H1 (cell line): ENCODE data around the gene TEX54. TPM values are rescaled to one million over a fixed set of nuclear protein-coding genes. Genes with fewer than 3 reads are reported as not detected.

Experiments used
- CTCF ChIA-PET: fragments of 300-600 bp; sonication (Branson Sonifier 250); formaldehyde crosslinking; loops from one replicate; lab custom pipeline; 2021; ENCODE audit not compliant: partially characterized antibody; lab: Charles Lee
- POLR2A ChIA-PET: fragments of 300-600 bp; sonication (Branson Sonifier 250); formaldehyde crosslinking; loops from one replicate; lab custom pipeline; 2021; ENCODE audit warnings: inconsistent platforms; ENCODE audit not compliant: partially characterized antibody; lab: Charles Lee
- DNase-seq, 2 experiments: peaks; one replicate each; pipeline versions ENCODE4 v3.0.0 to v3.0.0-alpha.2; 2010 to 2022; ENCODE audit warnings: low spot score in 2 of 2, low read depth in 1 of 2, mixed read lengths in 1 of 2
- FAIRE-seq: peaks from 2 replicates; lab custom pipeline; 2011; peaks lifted over from hg19 to GRCh38; lab: Jason Lieb, UNC
- H2AFZ ChIP-seq: 2 replicates; pipeline ENCODE4 v1.8.1; 2012; ENCODE audit warnings: low read length, inconsistent platforms
- H2AK5ac ChIP-seq: 2 replicates; pipeline ENCODE4 v1.6.1; 2013; ENCODE audit warnings: low read depth, low read length
- H2BK120ac ChIP-seq: replicated peaks from 2 replicates; pipeline ENCODE3; 2013; ENCODE audit warnings: low read depth, low read length, inconsistent platforms
- H2BK12ac ChIP-seq: 2 replicates; pipeline ENCODE4 v1.6.1; 2013; ENCODE audit warnings: low read depth, low read length
- H2BK15ac ChIP-seq: 2 replicates; pipeline ENCODE4 v1.6.1; 2013; ENCODE audit warnings: low read length
- H2BK20ac ChIP-seq: 2 replicates; pipeline ENCODE4 v1.6.1; 2013; ENCODE audit warnings: low read length
- H2BK5ac ChIP-seq: 2 replicates; pipeline ENCODE4 v1.6.1; 2013; ENCODE audit warnings: low read depth, low read length
- H3K14ac ChIP-seq: 2 replicates; pipeline ENCODE4 v1.6.1; 2013; ENCODE audit warnings: inconsistent platforms; ENCODE audit not compliant: insufficient read length
- H3K18ac ChIP-seq: 2 replicates; pipeline ENCODE4 v1.6.1; 2013; ENCODE audit warnings: low read length; ENCODE audit errors: extremely low read depth
- H3K23ac ChIP-seq: 2 replicates; pipeline ENCODE4 v1.6.1; 2013; ENCODE audit warnings: inconsistent platforms; ENCODE audit not compliant: insufficient read length
- H3K23me2 ChIP-seq: 2 replicates; pipeline ENCODE4 v1.6.1; 2013; ENCODE audit warnings: low read depth, low read length
- H3K27ac ChIP-seq: 2 replicates; pipeline ENCODE4 v1.6.1; 2011; ENCODE audit warnings: low read depth, low read length, inconsistent platforms
- H3K27me3 ChIP-seq, 4 experiments: replicated peaks in 1 of 4; 1 replicate in 1 of 4; 2 replicates in 3 of 4; pipeline versions ENCODE4 v1.6.1 to v1.8.1; 2011 to 2013; ENCODE audit warnings: low read length in 3 of 4, mild to moderate bottlenecking in 3 of 4, inconsistent platforms in 2 of 4, mixed read lengths in 2 of 4, moderate library complexity in 1 of 4; ENCODE audit not compliant: control insufficient read depth in 3 of 4, insufficient read depth in 3 of 4; ENCODE audit errors: extremely low read depth in 1 of 4
- H3K36me3 ChIP-seq, 4 experiments: 2 replicates each; pipeline versions ENCODE4 v1.6.1 to v1.8.1; 2011 to 2013; ENCODE audit warnings: mild to moderate bottlenecking in 4 of 4, low read length in 3 of 4, moderate library complexity in 2 of 4, control low read depth in 1 of 4, inconsistent platforms in 1 of 4; ENCODE audit not compliant: insufficient read depth in 4 of 4, control insufficient read depth in 2 of 4
- H3K4ac ChIP-seq: replicated peaks from 2 replicates; pipeline ENCODE3; 2013; ENCODE audit warnings: low read length, low read depth, mixed read lengths, inconsistent platforms; ENCODE audit not compliant: insufficient read length
- H3K4me1 ChIP-seq, 4 experiments: replicated peaks in 1 of 4; 1 replicate in 1 of 4; 2 replicates in 3 of 4; pipeline versions ENCODE4 v1.6.1 to v1.8.1; 2011 to 2013; ENCODE audit warnings: low read length in 3 of 4, inconsistent platforms in 2 of 4, mixed read lengths in 1 of 4; ENCODE audit not compliant: insufficient read depth in 4 of 4, control insufficient read depth in 3 of 4
- H3K4me2 ChIP-seq, 2 experiments: 2 replicates each; pipeline versions ENCODE4 v1.6.1 to v1.8.1; 2011 to 2013; ENCODE audit warnings: low read depth in 2 of 2, low read length in 2 of 2, control low read depth in 1 of 2, inconsistent platforms in 1 of 2, mild to moderate bottlenecking in 1 of 2; ENCODE audit not compliant: insufficient read depth in 1 of 2
- H3K4me3 ChIP-seq, 4 experiments: fragments of 200-600, 300-600 bp in 1 of 4; sonication (generic), shearing (Covaris generic), sonication (Bioruptor Twin) in 1 of 4; 2 replicates each; pipeline versions ENCODE4 v1.5.1 to v1.8.1; 2011 to 2016; ENCODE audit warnings: low read length in 4 of 4, low read depth in 3 of 4, control low read depth in 2 of 4, inconsistent platforms in 2 of 4, mild to moderate bottlenecking in 2 of 4, mixed read lengths in 1 of 4, moderate library complexity in 1 of 4; ENCODE audit not compliant: insufficient read depth in 2 of 4; ENCODE audit errors: extremely low read depth in 1 of 4
- H3K56ac ChIP-seq: replicated peaks from 2 replicates; pipeline ENCODE3; 2013; ENCODE audit warnings: low read depth, mild to moderate bottlenecking, mixed read lengths, low read length, inconsistent platforms; ENCODE audit not compliant: insufficient read length
- H3K79me1 ChIP-seq: 2 replicates; pipeline ENCODE4 v1.6.1; 2013; ENCODE audit warnings: low read depth, low read length, control low read depth
- H3K79me2 ChIP-seq, 2 experiments: 2 replicates each; pipeline versions ENCODE4 v1.6.1 to v1.8.1; 2012 to 2013; ENCODE audit warnings: low read length in 2 of 2, mild to moderate bottlenecking in 2 of 2, inconsistent platforms in 1 of 2; ENCODE audit not compliant: insufficient read depth in 2 of 2, control insufficient read depth in 1 of 2
- H3K9ac ChIP-seq, 4 experiments: replicated peaks in 1 of 4; 1 replicate in 1 of 4; 2 replicates in 3 of 4; pipeline versions ENCODE4 v1.6.1 to v1.8.1; 2011 to 2013; ENCODE audit warnings: low read depth in 3 of 4, low read length in 3 of 4, control low read depth in 2 of 4, mild to moderate bottlenecking in 2 of 4, moderate library complexity in 2 of 4, inconsistent platforms in 1 of 4; ENCODE audit errors: extremely low read depth in 1 of 4
- H3K9me3 ChIP-seq, 2 experiments: 2 replicates each; pipeline versions ENCODE4 v1.6.1 to v1.8.1; 2012 to 2013; ENCODE audit warnings: mild to moderate bottlenecking in 2 of 2, moderate library complexity in 2 of 2, control low read depth in 1 of 2, inconsistent platforms in 1 of 2, low read depth in 1 of 2, low read length in 1 of 2, mixed read lengths in 1 of 2; ENCODE audit not compliant: insufficient read depth in 2 of 2
- H4K20me1 ChIP-seq, 2 experiments: replicated peaks in 1 of 2; 2 replicates each; pipeline versions ENCODE3 to v1.8.1; 2011 to 2013; ENCODE audit warnings: inconsistent platforms in 2 of 2, low read length in 2 of 2, mild to moderate bottlenecking in 1 of 2; ENCODE audit not compliant: insufficient read depth in 2 of 2, control insufficient read depth in 1 of 2
- H4K5ac ChIP-seq: 2 replicates; pipeline ENCODE4 v1.6.1; 2013; ENCODE audit warnings: low read length, low read depth, mixed read lengths, inconsistent platforms; ENCODE audit not compliant: insufficient read length
- H4K8ac ChIP-seq: 2 replicates; pipeline ENCODE4 v1.8.0; 2013; ENCODE audit warnings: mild to moderate bottlenecking, moderate library complexity, low read length, inconsistent platforms; ENCODE audit not compliant: insufficient read depth; ENCODE audit errors: extremely low read depth
- H4K91ac ChIP-seq: replicated peaks from 2 replicates; pipeline ENCODE3; 2013; ENCODE audit warnings: low read length, mixed read lengths, inconsistent platforms; ENCODE audit not compliant: insufficient read length
- CBX8 ChIP-seq: fragments of 300-800, 300-1000 bp; sonication (generic); IDR thresholded peaks from 2 replicates; pipeline ENCODE4 v1.7.1; 2016; ENCODE audit warnings: low read depth, low read length, borderline replicate concordance
- EZH2 ChIP-seq: fragments of 200-600 bp; sonication (generic); IDR thresholded peaks from 2 replicates; pipeline ENCODE4 v1.7.1; 2012; ENCODE audit warnings: low read depth, mild to moderate bottlenecking, moderate library complexity, low read length, inconsistent platforms; ENCODE audit not compliant: severe bottlenecking
- NRF1 ChIP-seq: IDR thresholded peaks from 2 replicates; pipeline ENCODE4 v1.6.1; 2011; ENCODE audit warnings: mild to moderate bottlenecking, low read depth, low read length, improper control_type of control experiment
- POLR2A ChIP-seq, 2 experiments: IDR thresholded peaks; 1 replicate in 1 of 2; 2 replicates in 1 of 2; pipeline ENCODE4 v1.6.1; 2011; ENCODE audit warnings: low read depth in 2 of 2, low read length in 2 of 2, mild to moderate bottlenecking in 2 of 2; ENCODE audit errors: control extremely low read depth in 1 of 2
- RAD21 ChIP-seq, 2 experiments: IDR thresholded peaks in 1 of 2; conservative IDR thresholded peaks in 1 of 2; 2 replicates each; pipeline ENCODE4 v1.6.1; 2011; ENCODE audit warnings: low read depth in 2 of 2, low read length in 2 of 2, improper control_type of control experiment in 1 of 2, inconsistent platforms in 1 of 2, mild to moderate bottlenecking in 1 of 2, moderate library complexity in 1 of 2
- RBBP5 ChIP-seq: IDR thresholded peaks from 2 replicates; pipeline ENCODE4 v1.7.1; 2012; ENCODE audit warnings: low read depth, mild to moderate bottlenecking, inconsistent platforms, low read length, moderate library complexity, borderline replicate concordance
- SP1 ChIP-seq: IDR thresholded peaks from 2 replicates; pipeline ENCODE4 v1.6.1; 2011; ENCODE audit warnings: low read depth, low read length
- SRF ChIP-seq: IDR thresholded peaks from 2 replicates; pipeline ENCODE4 v1.6.1; 2011; ENCODE audit warnings: mild to moderate bottlenecking, low read depth, low read length, moderate library complexity
- YY1 ChIP-seq: IDR thresholded peaks from 2 replicates; pipeline ENCODE4 v1.6.1; 2011; ENCODE audit warnings: low read depth, mild to moderate bottlenecking, low read length
- ZNF274 ChIP-seq: IDR thresholded peaks from 2 replicates; pipeline ENCODE4 v1.7.0; 2012; ENCODE audit warnings: low read length, borderline replicate concordance; ENCODE audit errors: extremely low read depth
- WGBS, 2 experiments: shearing (Covaris generic) in 1 of 2; methylation state at CpG; one replicate each; pipeline versions ENCODE4 v1.1.6 to v1.1.7; 2013 to 2015; ENCODE audit warnings: low lambda C conversion rate in 2 of 2, mixed read lengths in 2 of 2, inconsistent platforms in 1 of 2, low coverage in 1 of 2, missing lambda C conversion rate in 1 of 2; ENCODE audit not compliant: insufficient replicate concordance in 2 of 2, insufficient coverage in 1 of 2, insufficient read length in 1 of 2; ENCODE audit errors: extremely low coverage in 1 of 2, missing lambda C conversion rate in 1 of 2; 5-methylcytosine and 5-hydroxymethylcytosine counted together
- polyA plus RNA-seq, 7 experiments: library from polyadenylated mRNA; depleted of rRNA in 3 of 7; stranded (reverse) in 5 of 7; unstranded in 2 of 7; fragments of >200 nt in 5 of 7; fragments of 200-250 nt in 2 of 7; gene quantifications; 1 replicate in 5 of 7; 2 replicates in 1 of 7; 4 replicates in 1 of 7; pipeline versions ENCODE4 v1.2.1 to v1.2.3, GENCODE V29; 2011 to 2013; ENCODE audit warnings: missing spikeins in 2 of 7, mixed read lengths in 2 of 7
- total RNA-seq: library from RNA; stranded (reverse); fragmentation: NEBNext Ultra II Directional; extraction: Animal tissue kit (Norgen Biotek cat#: 25700); gene quantifications from 2 replicates; pipeline ENCODE4 v1.2.1, GENCODE V29; 2021
- TF ChIP-seq, protein P1 (sequence below): IDR thresholded peaks from 2 replicates; pipeline ENCODE4 v1.6.1; 2012; ENCODE audit warnings: inconsistent platforms

Gene TEX54
- total and polyA plus RNA-seq, 2 of the 8 experiments (the other 6 are each of a cell fraction or from before 2014, with no cell fraction given), result 1.2 TPM; not detected in 1

DNA sequence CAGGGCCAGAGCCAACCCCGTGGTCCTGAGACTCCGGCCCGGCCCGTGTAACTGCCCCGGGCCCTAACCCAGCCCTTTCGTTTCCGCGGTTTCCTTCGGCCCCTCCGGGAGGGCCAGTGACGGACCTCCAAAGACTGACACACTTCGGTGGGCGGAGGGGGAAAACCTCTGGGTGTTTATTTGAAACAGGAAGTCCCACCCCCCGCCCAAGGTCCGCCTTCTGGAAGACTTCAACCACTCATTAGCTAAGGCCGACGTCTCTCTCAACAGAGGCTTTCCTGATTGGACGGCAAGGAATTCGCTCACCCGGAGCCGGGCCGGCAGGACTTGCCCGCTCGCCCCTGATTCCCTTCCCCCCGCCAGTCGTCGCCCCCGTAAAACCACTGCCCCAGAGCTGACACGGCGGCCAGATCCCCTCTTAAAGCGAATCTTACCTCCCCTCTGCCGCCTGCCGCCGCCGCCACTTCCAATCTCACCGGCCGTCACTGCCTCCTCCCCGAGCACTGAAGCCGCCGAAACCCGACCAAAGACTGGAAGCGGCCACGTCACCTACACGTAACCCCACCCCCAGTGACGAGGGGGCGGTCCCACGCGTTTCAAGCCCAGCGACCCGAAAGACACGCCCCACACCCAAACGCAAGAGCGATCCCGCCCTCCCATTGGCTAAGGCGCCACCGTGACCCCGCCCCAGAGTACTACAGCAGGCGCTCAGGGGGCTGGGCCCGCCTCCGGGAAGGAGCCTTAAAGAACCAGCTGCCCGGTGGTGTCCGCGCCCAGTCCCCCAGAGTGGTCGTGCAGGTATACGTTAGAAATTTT is 913 bp downstream of the TEX54 start, which contains the start of gene STX5:
Gene STX5 (minus strand): TSS at position 532 of the 816 bp plus-strand sequence. CDS start 808 bp downstream, outside the sequence.
- Histone ChIP-seq H2BK120ac (no peak within 1 kb of the TSS), H3K14ac (no peak within 1 kb of the TSS), H3K23ac (no peak within 1 kb of the TSS), H2BK5ac (peak within 1 kb of the TSS; percentile 84; the same call in 1 of the 2 replicates), H3K4ac (no peak within 1 kb of the TSS), H3K79me1 (peaks cover 10% of the 10 kb centered on the region), H4K8ac (peak within 1 kb of the TSS; percentile 99), H2BK12ac (no peak within 1 kb of the TSS), H4K5ac (peak within 1 kb of the TSS; percentile 75), H3K27ac (peak within 1 kb of the TSS; percentile 95), H3K4me3 (peak within 1 kb of the TSS; percentile 76 to 94 (median 92)), H3K56ac (peak within 1 kb of the TSS; percentile 65), H2AFZ (peak within 1 kb of the TSS; percentile 21; the same call in 1 of the 2 replicates), H3K23me2 (peaks cover 7% of the 10 kb centered on the region), H3K27me3 (no peaks in the 10 kb centered on the region), H3K18ac (peak within 1 kb of the TSS; percentile 90), H2AK5ac (no peak within 1 kb of the TSS), H2BK15ac (no peak within 1 kb of the TSS), H3K9me3 (no peaks in the 10 kb centered on the region), H4K20me1 (peaks cover 5 to 11% of the 10 kb centered on the region in 2 experiments), H4K91ac (peak within 1 kb of the TSS; percentile 59), H3K9ac (peak within 1 kb of the TSS; percentile 88 to 92 (median 90)), H3K4me1 (peaks cover 0 to 17% (median 2%) of the 10 kb centered on the region in 4 experiments; a peak in 2 of 7 replicates), H3K36me3 (peaks cover 24 to 39% (median 37%) of the 10 kb centered on the region in 4 experiments), H3K4me2 (peak within 1 kb of the TSS; percentile 88 to 97), H2BK20ac (no peak within 1 kb of the TSS), H3K79me2 (peaks cover 7 to 25% of the 10 kb centered on the region in 2 experiments; a peak in 3 of 4 replicates)
- CTCF ChIA-PET, result interaction anchor here (0.6 to 1.4 kb wide), 5 partner anchors 9 to 56 kb away, joined by 4 to 7 read pairs (median 5); no protein-coding TSS in a partner anchor
- WGBS, 2 experiments, result 1% methylated on average over 57 of the region's 65 CpGs; no CpG with 5 or more reads in 1 of the 2 experiments
- FAIRE-seq (peak; percentile 32), DNase-seq (peak; percentile 96 to 99)
- POLR2A ChIA-PET, result interaction anchor here (0.6 to 13.8 kb wide), 44 partner anchors 9 to 1808 kb away, joined by 3 to 398 read pairs (median 5); partner anchors contain the start of genes BSCL2, C11orf98, CSKMT and EEF1G
- TF ChIP-seq NRF1, result no peak
- peak; percentile 53 to 96; a peak in 2 of 3 replicates for TF ChIP-seq POLR2A (IDR thresholded peaks at IDR 0.05; ENCODE audit: control extremely low read depth in 1 of 2, low read depth in 2 of 2, low read length in 2 of 2)
- TF ChIP-seq CBX8, result no peak
- TF ChIP-seq EZH2, result no peak
- TF ChIP-seq RBBP5, result 0 out of 2 replicates have a peak, but pooled peaks have one; percentile 28
- TF ChIP-seq SRF, result no peak
- TF ChIP-seq RAD21 (IDR thresholded peaks at IDR 0.05 in 1 of 2, conservative IDR thresholded peaks at IDR 0.05 in 1 of 2; ENCODE audit: low read depth in 2 of 2, low read length in 2 of 2), result no peak
- TF ChIP-seq SP1, result peak; percentile 98
- TF ChIP-seq YY1, result no peak
- no peak for TF ChIP-seq ZNF274
- TF ChIP-seq, protein P1, sequence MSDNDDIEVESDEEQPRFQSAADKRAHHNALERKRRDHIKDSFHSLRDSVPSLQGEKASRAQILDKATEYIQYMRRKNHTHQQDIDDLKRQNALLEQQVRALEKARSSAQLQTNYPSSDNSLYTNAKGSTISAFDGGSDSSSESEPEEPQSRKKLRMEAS, result peak; percentile 10; the same call in 1 of the 2 replicates
